GM10266 (cell line): ENCODE measurements around the gene NPTXR.

Experiments used
- DNase-seq: peaks from one replicate; pipeline ENCODE4 v3.0.0; 2012; ENCODE audit errors: extremely low spot score
- TF ChIP-seq, protein P1 (sequence below): IDR thresholded peaks from 2 replicates; pipeline ENCODE4 v1.5.1; 2012; ENCODE audit warnings: mild to moderate bottlenecking, low read depth; ENCODE audit not compliant: control insufficient read depth, insufficient read depth; ENCODE audit errors: missing control alignments

NPTXR gene

DNA sequence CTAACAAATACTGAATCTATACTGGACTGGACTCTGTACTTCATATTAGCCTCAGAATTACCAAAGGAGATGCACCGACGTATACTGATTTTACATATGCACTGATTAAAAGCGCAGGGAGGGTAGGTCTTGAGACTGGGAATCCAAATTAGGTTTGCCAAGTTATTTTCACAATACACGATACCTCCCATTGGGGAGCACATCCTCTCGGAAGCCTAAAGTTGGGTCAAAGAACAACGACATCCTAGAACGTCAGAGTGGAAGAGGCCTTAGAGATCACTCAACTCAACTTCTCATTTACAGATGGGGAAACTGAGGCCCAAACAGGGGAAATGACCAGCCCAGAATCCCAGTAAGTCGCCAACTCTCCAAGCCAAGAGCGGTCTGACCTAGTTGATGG, 50.5 kb downstream of the NPTXR start:
- TF ChIP-seq, protein P1, sequence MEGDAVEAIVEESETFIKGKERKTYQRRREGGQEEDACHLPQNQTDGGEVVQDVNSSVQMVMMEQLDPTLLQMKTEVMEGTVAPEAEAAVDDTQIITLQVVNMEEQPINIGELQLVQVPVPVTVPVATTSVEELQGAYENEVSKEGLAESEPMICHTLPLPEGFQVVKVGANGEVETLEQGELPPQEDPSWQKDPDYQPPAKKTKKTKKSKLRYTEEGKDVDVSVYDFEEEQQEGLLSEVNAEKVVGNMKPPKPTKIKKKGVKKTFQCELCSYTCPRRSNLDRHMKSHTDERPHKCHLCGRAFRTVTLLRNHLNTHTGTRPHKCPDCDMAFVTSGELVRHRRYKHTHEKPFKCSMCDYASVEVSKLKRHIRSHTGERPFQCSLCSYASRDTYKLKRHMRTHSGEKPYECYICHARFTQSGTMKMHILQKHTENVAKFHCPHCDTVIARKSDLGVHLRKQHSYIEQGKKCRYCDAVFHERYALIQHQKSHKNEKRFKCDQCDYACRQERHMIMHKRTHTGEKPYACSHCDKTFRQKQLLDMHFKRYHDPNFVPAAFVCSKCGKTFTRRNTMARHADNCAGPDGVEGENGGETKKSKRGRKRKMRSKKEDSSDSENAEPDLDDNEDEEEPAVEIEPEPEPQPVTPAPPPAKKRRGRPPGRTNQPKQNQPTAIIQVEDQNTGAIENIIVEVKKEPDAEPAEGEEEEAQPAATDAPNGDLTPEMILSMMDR, result no peak
- DNase-seq, result no peak

DNA sequence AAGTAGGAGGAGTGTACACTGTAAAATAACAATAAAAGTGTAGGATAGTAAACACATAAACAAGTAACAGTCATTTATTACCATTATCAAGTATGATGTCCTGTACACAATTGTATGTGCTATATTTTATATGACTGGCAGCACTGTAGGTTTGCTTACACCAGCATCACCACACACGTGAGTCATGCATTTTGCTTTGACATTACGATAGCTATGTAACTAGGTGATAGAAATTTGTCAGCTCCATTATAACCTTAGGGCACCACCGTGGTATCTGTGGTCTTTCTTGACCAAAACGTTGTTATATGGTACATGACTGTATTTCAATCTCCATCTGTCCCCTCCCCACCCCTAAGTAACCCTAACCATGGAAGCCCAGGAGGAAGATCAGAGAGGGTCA, 51.0 kb downstream of the NPTXR start:
- TF ChIP-seq, protein P1, result no peak

GRCh38 chr22:38789606-38790005, 54.2 kb downstream of the NPTXR start:
- no peak for DNase-seq
- TF ChIP-seq, protein P1, result no peak

More for the DNA sequence above, 51.0 kb downstream of the NPTXR start:
- DNase-seq, result no peak

- DNase-seq, result no peak
- TF ChIP-seq, protein P1, result no peak
These were observed 55.0 kb downstream of the NPTXR start for GRCh38 chr22:38788846-38789245.

DNA sequence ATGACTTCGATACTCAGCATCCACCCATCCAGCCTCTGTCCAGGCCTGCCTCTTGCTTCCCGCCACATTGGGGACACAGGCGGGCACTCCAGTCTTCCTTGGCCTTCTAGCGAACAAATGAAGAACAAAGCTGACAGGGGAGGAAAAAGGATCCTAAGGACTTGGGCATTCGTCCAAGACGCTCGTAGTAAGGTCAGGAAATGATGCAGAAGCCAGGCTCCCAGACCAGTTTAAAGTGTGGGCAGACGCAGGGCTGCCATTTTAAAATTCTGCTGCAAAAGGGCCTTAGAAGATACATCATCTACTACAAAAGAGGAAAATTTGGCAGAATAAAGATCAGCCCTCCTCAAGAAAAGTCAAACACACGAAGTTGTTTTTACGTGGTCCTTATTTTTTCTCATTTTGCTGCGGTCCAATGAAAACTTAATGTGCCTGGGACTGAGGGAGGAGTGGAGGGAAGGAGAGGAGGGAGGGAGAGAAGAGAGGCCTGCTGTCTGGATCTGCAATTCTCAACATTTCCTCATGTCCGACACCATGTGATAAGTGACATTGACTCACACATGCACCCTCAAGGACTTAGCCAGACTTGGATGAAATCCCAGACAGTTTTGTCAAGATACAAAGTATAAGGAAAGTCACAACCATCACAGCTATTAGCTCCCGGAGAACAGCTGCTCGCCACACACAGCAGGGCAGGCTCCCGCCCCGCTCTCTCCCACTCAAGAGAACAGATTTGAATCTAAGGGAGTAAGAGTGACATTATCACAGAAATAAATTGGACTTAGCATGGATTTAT, 55.6 kb downstream of the NPTXR start:
- TF ChIP-seq, protein P1, result no peak
- DNase-seq, result no peak

DNA sequence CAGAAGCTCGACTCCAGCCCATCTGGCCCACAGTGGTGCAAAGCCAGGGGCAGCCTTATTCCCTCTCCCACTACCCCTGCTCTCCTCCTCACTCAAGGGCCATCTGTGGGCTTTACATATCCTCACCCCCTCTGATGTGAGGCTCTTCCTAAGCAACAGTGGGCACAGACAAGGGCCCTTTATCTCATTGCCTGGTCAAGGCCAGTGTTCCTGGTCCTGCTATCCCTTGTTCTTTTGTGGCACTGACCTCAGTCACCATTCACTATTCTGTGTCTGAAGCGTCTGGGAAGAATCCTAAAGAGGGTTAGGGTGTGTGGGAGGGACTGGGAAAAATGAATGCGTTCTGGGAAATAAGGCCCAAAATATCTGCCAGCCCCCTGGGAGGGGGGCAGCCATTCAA, 57.2 kb downstream of the NPTXR start:
- DNase-seq, result no peak
- TF ChIP-seq, protein P1, result no peak

- TF ChIP-seq, protein P1, result no peak
- no peak for DNase-seq
These were observed 59.0 kb downstream of the NPTXR start for GRCh38 chr22:38784856-38785255.
